ENCODE data around the gene KCNJ1.

The KCNJ1 gene

DNA sequence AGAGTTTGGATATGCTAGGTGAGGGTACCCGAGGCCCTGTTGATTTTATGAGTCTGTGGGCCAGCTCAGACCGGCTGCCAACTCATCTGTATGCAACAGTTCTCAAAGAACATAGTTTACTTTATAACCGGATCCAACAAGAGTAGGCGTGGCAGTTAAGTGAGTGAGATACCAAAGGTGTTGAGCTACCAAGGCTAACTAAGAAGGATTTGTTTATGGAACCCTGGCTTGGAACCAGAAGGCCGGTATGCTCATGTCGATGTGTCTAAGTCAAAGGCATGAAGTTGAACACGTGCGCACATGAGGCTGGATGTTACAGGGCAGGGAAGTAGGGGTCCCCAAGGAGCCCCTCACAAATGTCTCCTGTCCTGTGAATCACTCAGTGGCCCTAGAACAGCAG lies at the start of gene KCNJ1:
KCNJ1 (minus strand) TSS at position 20 of the 400 bp plus-strand sequence. CDS start 27,053 bp downstream, outside the sequence.
- DNase-seq (ENCODE audit: low read depth): no peak

DNA sequence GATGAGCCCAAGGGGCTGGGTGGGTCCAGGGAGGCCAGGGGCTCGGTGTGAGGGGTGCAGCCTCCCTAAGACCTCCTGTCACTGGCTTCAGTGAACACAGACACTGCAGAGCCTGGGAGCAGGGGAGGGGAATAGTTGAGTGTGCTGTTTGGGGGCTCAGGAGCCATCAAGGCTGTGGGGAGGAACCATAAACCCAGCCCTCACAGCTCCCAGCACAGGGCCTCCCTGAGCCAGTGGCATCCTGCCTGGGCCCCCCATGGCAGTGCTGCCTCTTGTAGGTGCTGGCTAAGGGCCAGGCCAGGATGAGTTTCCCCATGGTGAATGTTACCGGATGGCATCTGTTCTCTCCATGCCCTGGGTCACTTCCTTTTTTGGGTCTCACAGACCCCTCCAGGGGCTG lies 49.6 kb upstream of the KCNJ1 start:
- DNase-seq (ENCODE audit: low read depth): no peak

DNA sequence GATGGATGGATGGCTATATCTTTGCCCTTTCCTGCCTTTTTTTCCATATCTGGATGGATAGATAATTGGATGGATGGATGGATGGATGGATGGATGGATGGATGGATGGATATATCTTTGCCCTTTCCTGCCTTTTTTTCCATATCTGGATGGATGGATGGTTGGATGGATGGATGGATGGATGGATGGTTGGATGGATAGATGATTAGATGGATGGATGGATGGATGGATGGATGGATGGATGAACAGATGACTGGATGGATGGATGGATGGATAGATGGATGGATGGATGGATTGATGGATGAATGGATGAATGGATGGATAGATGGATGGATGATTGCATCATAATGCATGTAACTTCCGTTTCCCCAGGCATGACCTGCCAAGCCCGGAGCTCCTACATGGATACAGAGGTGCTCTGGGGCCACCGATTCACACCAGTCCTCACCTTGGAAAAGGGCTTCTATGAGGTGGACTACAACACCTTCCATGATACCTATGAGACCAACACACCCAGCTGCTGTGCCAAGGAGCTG lies 49.0 kb upstream of the KCNJ1 start:
- no peak for DNase-seq (ENCODE audit: low read depth)

DNA sequence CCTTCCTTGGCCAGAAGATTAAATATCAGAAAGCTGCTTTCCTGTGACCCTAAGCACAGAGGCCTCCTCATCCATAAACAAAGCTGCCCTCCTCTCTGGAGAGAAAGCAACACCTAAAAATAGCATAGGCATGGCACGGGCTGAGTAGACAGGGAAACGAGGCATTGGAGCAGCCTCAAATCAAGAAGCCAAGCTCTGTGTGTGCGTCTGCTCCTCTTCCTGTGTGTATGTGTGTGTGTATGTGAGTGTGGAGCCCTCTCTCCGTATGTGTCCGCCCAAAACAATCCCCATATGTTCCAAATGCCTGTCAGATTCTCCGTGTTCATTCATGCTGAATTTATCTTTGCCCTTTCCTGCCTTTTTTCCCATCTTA lies 48.0 kb upstream of the KCNJ1 start:
- DNase-seq (ENCODE audit: low read depth): no peak

DNA sequence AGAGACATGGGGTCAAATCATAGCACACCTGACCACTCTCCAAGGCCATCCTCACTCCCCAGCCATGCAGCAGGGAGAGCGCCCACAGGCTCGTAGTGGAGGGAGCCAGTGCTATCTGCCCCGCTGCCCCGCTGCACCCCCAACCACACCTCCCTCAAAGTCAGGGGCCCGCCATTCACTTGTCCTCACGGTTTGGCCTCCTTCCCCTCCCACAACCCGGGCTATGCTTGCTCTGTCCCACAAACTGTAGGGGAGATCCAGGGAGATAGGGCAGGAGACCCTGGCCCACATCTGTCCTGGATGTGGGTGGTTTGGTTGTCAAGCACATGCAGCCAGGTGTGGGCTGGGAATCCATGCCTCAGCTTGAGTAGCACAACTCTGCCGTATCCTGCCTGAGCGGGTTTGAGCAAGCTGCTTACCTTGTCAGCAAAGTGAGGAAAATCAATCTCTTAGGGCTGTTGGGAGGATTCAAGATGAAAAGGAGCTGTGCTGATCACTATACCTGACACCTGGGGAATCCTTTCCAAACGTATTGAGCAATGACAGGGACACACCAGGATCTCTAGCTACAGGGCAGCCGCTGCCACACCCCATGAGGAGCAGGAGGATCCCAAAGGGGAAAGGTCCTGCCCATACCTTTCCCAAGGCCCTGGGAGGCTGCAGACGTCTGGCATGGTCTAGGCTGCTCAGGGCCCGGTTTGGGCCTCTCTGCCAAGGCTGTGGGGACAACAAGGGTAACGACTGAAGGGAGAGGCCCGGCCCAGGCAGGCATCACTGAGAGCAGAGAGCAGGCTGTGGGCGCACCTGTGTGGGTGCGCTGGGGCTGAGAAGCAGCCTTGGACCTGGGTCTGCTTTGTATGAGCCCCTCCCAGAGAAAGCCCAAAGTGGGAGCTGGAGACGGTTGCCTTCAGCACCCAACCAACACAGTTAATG lies 47.4 kb upstream of the KCNJ1 start:
- DNase-seq (ENCODE audit: low read depth): no peak

DNA sequence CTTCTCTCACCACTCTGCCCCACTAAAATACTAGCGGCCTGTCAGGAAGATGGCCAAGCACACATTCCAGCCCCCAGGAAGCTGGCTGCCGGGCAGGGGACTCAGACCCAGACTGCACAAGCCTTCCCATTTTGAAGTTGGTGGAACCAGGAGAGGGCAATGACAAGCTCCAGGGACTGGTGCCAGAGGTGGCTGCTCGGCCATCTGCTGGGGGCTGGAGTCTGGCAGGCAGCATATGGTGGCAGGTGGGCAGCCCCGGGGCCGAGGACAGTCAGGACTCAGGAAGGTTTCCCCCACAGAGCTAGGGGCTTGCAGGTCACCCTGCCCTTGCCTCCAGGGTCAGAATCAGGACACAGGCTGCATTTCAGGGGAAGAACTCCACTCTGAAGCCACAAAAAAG lies 46.7 kb upstream of the KCNJ1 start:
- DNase-seq (ENCODE audit: low read depth): no peak

DNA sequence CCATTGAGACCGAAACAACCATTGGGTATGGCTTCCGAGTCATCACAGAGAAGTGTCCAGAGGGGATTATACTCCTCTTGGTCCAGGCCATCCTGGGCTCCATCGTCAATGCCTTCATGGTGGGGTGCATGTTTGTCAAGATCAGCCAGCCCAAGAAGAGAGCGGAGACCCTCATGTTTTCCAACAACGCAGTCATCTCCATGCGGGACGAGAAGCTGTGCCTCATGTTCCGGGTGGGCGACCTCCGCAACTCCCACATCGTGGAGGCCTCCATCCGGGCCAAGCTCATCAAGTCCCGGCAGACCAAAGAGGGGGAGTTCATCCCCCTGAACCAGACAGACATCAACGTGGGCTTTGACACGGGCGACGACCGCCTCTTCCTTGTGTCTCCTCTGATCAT lies 44.6 kb upstream of the KCNJ1 start:
- DNase-seq (ENCODE audit: low read depth): no peak

DNA sequence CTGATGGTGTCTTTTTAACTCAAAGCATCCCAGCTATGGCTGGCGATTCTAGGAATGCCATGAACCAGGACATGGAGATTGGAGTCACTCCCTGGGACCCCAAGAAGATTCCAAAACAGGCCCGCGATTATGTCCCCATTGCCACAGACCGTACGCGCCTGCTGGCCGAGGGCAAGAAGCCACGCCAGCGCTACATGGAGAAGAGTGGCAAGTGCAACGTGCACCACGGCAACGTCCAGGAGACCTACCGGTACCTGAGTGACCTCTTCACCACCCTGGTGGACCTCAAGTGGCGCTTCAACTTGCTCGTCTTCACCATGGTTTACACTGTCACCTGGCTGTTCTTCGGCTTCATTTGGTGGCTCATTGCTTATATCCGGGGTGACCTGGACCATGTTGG lies 44.1 kb upstream of the KCNJ1 start:
- no peak for DNase-seq (ENCODE audit: low read depth)

DNA sequence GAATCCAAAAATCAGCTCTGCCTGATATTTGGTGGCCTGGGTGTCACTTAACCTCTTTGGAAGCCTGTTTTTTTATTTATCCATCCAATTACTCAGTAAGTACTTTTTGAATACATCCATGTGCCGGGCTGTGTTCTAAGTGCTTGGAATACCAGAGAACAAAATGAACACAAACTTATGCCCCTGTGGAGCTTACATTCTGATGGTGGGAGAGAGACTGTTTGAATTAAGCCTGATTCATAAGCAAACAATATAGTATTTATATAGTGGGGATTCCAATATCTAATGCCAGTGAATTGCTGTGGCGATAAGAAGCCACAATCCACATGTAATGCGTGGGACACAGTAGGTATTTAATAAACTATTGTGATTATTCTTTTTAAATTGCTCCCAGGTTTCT lies 43.5 kb upstream of the KCNJ1 start:
- DNase-seq (ENCODE audit: low read depth): no peak

DNA sequence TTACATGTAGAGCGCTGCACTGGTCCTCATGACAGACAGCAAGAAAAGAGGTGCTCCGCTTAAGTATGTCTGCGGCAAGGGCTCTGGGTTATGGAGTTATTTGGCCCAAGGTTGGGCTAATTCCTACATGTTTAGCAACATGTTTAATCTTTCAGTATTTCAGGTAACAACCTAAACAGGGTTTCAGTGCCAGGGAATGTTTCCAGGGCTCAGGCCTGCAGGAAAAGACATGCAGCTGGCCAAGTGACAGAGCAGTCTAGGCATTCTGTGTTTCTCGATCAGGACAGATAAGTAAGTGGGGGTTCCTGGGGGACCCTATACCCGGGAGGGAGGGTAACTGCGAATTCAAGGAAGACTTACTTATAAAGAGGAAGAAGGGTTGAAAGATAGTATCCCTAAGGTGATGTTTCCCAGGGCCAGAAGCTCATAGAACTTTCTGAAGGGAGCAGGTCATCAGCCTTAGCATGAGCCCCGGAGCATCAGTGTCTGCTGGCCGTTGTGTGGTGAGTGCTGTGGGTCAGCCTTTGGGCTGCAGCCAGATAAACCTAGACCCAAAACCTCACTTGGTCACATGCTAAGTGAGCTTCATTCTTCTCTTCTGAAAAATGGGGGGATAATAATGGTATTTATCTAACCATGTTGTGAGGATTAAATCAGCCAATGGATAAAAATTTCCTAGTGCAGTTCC lies 42.5 kb upstream of the KCNJ1 start:
- no peak for DNase-seq (ENCODE audit: low read depth)

DNA sequence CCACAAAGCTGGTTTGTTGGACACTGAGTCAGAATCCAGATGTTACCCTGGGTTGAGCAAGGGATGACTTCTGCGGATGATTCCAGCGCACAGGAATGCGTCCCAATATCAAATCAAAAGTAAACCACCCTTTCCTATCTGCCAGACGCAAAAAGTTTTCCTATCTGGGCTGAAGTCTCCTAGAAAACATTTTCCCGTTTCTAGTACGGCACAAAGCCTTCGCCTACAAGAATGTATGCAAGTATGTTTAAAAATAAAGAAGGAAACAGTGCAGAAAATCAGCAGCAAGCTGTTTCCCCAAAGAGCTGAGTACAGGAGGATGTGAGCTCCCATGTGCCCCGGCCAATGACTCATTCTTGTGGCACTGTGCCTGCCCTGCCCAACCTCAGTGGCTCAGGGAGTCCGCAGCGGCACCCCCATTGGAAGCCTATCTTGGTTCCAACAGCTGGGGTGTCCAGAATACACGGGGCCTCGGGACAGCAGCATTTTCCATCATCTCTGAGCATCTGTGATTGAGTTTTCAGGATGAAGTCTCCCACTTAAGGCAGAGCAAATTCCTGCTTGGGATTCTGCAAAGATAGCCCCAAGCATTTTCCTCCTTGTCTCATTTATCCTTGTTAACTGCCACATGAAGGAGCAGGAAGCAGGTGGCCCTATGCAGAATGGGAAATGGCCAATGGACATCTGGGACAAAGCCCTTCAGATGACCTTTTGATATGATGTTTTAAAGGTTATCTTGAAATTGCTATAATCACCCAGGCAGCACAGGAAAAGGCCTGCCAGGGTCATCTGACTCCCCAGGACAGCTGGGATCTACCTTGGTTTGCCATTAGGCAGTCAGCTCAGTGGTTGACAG lies 41.5 kb upstream of the KCNJ1 start:
- DNase-seq (ENCODE audit: low read depth): no peak

DNA sequence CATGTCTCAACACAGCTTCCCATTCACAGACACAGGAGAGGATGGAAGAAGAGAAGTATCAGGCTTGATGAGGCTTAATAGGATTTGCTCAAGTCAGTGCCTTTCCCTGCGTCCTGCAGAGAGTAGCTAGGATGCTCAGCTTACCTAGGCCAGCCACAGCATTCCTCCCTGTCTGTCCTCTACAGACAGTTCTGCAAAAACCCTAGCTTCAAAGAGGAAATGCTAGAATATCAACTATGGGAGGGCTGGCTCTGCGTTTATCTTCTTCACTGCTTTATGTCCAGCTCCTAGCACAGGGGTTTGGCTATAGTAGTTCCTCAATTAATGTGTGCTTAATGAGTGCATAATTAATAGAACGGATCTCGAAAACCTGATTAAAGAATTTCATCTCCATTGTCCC lies 40.5 kb upstream of the KCNJ1 start:
- DNase-seq (ENCODE audit: low read depth): no peak

DNA sequence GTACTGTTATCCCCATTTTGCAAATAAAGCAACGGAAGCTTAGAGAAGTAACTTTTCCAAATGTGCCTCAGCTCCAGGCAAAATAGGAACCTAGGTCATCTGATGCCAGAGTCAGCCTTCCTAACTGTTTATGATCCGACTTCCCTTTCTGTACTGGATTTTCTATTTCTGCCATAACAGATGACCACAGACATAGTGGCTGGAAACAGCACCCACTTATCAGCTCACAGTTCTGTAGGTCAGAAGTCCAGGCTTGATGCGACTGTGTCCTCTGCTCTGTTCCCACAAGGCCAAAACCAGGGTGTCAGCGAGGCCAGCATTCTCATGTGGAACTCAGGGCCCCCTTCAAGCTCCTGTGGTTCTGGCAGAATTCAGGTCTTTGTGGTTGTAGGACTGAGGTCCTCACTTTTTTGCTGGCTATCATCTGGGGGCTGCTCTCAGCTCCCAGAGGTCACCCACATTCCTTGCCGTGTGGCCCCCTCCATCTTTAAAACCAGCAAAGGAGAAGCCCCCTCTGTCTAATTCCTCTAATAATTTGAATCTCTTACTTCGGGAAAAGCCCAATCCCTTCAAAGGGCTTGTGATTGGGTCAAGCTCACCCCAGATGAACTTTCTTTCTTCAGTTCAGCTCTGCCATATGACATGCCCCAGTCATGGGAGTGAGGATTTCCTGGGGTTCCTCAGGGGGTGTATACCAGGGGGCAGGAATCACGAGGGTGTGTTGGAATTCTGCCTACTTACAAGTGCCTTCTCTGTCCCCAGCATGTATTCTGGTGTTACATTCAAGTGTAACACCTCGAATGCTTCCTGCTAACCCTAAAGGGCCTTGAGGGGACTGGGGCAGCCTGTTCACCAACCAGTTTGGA lies 39.3 kb upstream of the KCNJ1 start:
- DNase-seq (ENCODE audit: low read depth): no peak

DNA sequence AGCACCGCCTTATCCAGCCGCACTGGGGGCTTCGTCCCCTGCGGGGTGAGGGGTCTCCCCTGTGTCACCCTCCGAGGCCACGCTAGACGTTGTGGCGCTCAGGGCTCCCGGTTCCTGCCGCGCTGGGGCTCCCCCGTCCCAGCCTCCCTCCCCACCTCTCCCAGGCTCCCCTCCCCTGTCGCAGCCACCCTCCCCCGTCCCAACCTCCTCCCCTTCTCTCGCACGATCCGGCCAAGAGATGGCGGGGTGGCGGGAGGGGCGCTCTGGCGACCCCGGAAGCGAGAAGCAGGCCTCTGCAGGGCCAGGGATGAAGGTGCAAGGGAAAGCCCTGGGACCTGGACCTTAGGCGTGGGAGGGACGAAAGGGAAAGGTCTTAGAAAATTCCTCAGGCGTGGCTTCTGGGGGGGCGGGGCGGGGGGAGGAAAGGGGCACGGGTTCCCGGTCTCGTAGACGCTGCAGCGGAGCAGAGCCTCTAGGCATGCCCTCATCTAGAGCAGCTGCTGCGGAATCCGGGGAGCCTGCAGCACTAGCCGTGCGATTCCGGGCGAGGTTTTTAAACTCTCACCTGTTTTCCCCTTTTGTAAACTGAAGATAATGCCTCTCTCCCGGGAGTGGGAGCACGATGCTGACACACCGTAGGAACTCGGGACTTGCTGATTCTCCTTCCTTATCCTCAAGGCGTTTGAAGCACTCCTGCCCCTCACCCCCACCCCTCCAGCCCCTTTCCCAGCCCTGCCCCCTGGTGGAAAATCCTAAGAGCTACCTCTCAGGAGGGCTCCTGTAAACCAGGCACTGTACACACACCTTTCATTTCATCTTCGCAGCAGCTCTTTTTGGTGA lies 38.5 kb upstream of the KCNJ1 start:
- DNase-seq (ENCODE audit: low read depth): no peak

DNA sequence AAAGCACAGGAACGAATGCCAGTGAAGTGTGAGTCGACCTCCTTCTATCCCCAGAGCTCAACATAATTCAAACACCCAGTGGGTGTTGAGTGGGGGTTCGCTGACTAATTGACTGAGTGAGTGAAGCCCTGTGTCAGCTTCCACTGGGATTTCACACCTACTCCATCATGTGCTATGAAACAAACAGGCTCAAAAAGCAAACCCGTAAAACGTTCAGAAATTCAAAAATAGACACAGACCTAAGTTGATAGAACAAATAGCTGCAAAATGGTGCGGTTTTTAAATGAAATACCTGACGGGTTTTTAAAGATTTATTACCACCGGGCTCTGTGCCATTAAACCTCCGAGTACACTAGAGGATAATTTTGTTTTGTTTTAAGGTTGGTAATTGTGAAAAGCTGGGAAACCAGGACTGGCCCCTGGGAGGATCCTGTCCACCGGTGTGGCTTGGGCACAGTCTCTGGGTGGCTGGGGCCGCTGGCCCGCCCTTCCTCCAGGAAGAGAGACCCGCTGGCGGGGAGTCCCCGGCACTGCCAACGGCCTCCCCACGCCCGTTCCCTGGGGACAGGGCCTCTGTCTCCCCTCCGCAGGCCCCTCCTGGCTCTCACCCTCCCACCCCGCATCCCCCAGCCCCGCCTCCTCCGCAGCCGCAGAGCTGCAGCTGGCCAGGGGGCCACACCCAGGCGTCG lies 37.7 kb upstream of the KCNJ1 start:
- no peak for DNase-seq (ENCODE audit: low read depth)

DNA sequence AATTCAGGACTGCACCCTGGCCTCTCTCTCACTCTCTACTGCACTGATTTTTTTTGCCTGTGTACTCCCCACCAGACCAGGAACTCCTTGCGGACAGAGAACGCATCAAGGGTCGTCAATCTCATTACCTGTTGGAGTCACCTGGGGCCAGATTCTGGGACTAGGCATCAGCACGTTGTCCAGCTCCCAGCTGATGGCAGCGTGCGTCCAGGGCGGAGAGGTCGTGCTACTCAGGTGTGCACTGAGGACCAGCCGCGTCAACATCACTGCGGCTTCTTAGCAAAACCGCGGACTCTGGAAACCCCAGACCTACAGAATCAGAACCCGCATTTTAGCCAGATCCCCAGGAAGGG lies 37.2 kb upstream of the KCNJ1 start:
- DNase-seq (ENCODE audit: low read depth): no peak

DNA sequence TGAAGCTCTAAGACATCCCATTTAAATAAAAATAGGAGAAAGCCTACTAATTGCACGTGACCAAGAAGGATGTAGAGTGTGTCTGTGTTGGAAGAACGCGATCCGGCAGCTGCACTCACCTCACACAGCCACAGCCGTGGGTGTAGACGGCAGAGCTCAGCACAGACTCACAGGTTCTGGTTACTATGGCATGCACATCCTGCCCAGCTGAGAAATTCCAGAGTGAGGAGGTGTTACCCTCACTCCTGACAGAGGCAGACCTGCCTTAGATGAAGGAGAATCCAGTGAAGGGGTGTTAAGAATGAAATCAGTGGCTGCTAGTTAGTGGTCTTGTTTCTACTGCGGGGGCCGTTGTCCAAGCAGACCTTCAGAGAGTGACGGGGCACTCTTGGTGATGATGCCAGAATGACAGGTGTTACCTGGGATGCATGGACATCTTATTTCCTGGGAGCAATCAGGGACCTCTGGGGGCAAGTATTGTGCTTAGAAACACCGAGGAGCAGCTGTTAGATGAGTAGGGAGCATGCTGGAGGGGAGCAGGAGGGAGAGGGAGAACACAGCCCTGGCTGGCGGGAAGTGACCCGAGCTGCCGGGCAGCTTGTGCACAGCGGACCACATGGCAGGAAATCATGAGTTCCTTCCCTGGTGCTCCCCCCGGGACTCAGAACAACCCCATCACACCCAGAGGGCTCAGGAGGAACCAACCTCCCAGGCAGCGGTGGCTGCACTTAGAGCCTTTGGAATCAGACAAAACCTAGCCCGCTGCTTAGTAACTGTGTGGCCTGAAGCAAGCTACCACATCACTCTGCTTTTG lies 36.4 kb upstream of the KCNJ1 start:
- DNase-seq (ENCODE audit: low read depth): no peak

DNA sequence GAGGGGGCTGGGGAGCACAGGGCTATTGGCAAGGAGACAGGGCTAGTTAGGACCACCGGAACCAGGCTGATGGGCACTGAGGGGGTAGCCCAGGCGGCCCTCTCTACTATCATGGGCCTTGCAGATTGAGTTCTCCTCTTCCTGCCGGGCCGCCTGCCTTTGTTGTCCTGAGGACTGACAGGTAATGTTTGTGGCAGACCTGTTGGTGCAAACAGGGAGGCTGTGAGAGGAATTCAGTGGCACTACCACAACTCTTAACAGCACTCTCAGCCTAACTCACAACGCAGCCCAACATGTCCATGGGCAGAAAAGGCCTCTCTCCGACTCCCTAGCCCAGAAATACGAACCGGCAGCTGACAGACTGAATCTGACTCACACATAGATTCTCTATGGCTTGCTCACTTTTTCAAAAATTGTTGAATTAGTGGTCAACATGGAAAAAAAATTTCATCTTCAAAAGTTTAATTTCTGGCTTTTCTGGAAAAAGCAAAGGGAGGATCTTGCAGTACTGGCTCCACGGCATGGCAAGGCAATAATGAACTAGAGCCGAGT lies 35.5 kb upstream of the KCNJ1 start:
- DNase-seq (ENCODE audit: low read depth): peak; percentile 44

All from non-pigmented ciliary epithelial cell (primary cell).